ENCODE data around the gene SENP8.

The SENP8 gene

GRCh38 chr15:72113347-72114031 is 4.7 kb upstream of the SENP8 start:
- DNase-seq = no peak

- DNase-seq = peak in 1 of 2 experiments; percentile 64
These were observed 1.3 kb upstream of the SENP8 start for GRCh38 chr15:72116731-72117485.

GRCh38 chr15:72117486-72118016 is 652 bp upstream of the SENP8 start:
- DNase-seq = peak in 1 of 2 experiments; percentile 71

- peak in 1 of 2 experiments; percentile 28 for DNase-seq
These were observed 6.0 kb downstream of the SENP8 start for GRCh38 chr15:72124218-72124617.

- no peak for DNase-seq
These were observed 9.6 kb downstream of the SENP8 start for GRCh38 chr15:72127724-72128322.

GRCh38 chr15:72128359-72128758 is 10.2 kb downstream of the SENP8 start:
- no peak for DNase-seq

GRCh38 chr15:72130272-72130671 is 12.1 kb downstream of the SENP8 start:
- no peak for DNase-seq

GRCh38 chr15:72131922-72132321 is 13.7 kb downstream of the SENP8 start:
- DNase-seq = no peak

GRCh38 chr15:72133211-72133610 is 15.0 kb downstream of the SENP8 start:
- no peak for DNase-seq

GRCh38 chr15:72135719-72136118 is 17.5 kb downstream of the SENP8 start:
- DNase-seq = peak in 1 of 2 experiments; percentile 5

GRCh38 chr15:72136170-72137051 is 18.2 kb downstream of the SENP8 start:
- no peak for DNase-seq

- no peak for DNase-seq
These were observed 21.5 kb downstream of the SENP8 start for GRCh38 chr15:72139667-72140066.

GRCh38 chr15:72140088-72140487 is 21.9 kb downstream of the SENP8 start:
- no peak for DNase-seq

- no peak for DNase-seq
These were observed 23.2 kb downstream of the SENP8 start for GRCh38 chr15:72141171-72142084.

- no peak for DNase-seq
These were observed 28.0 kb downstream of the SENP8 start for GRCh38 chr15:72146221-72146620.

GRCh38 chr15:72146934-72147333 is 28.7 kb downstream of the SENP8 start:
- no peak for DNase-seq

GRCh38 chr15:72147418-72147817 is 29.2 kb downstream of the SENP8 start:
- DNase-seq = no peak

GRCh38 chr15:72153269-72154000 is 35.2 kb downstream of the SENP8 start:
- DNase-seq = no peak

GRCh38 chr15:72154316-72154715 is 36.1 kb downstream of the SENP8 start:
- no peak for DNase-seq

- DNase-seq = peak; percentile 82 to 85
These were observed 36.9 kb downstream of the SENP8 start for GRCh38 chr15:72155003-72155621.
